Fibroblast of mammary gland (primary cell): ENCODE results near the gene EBF3.

Experiments
- DNase-seq: peaks from one replicate; pipeline ENCODE4 v3.0.0-alpha.2; 2010; ENCODE audit warnings: low read depth
- H3K4me3 ChIP-seq: 2 replicates; pipeline ENCODE4 v1.5.1; 2011; ENCODE audit warnings: low read depth, mild to moderate bottlenecking, low read length, moderate library complexity; ENCODE audit not compliant: control insufficient read depth
- CTCF ChIP-seq: conservative IDR thresholded peaks from 2 replicates; pipeline ENCODE4 v1.5.1; 2011; ENCODE audit warnings: low read depth, low read length, inconsistent platforms; ENCODE audit not compliant: control insufficient read depth, insufficient read depth

Gene EBF3

DNA sequence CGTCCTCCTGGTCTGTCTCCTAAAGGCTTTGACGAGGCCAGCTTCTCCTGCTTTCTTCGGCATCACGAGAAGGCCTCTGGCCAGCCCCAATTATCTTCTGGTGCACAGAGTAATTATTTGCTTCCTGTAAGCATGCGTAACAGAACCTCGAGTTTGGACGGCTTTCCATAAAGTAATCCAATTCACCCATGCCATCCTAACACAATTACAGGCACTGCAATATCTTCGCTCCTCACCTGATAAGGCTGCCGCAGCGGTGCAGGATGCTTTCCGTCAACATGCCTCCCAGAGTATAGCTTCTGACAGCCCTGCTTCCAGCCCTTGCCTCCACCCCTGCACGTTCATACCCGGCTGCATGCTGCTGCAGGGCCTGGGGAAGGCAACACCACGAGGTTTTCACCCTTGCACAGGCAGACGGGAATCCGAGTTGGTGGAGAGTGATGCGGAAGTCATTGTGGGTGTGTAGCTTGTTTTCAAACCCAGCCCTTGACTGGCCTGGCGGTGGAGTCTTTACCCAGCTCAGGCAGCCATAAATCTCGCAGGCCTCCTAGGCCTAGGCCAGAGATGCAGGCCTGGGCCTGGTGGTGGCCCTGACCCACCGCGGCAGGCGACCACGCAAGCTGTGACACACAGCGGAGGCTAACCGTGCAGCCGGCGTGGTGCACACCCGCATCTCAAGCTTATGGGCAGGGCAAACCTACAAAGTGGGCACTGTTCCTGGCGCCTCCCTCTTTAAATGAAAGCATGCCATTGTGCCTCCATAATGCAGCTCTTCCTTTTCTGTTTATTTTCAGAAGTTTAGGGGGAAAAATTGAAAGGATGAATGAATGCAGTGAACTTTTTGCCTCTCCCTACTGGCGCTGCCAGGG lies 12.7 kb downstream of the EBF3 start:
- H3K4me3 ChIP-seq, result no peak overlapping the region
- TF ChIP-seq CTCF, result no peak
- DNase-seq, result no peak

GRCh38 chr10:129950676-129951075 lies 13.4 kb downstream of the EBF3 start:
- TF ChIP-seq CTCF, result no peak
- peak; percentile 38 for DNase-seq
- H3K4me3 ChIP-seq, result no peak overlapping the region

DNA sequence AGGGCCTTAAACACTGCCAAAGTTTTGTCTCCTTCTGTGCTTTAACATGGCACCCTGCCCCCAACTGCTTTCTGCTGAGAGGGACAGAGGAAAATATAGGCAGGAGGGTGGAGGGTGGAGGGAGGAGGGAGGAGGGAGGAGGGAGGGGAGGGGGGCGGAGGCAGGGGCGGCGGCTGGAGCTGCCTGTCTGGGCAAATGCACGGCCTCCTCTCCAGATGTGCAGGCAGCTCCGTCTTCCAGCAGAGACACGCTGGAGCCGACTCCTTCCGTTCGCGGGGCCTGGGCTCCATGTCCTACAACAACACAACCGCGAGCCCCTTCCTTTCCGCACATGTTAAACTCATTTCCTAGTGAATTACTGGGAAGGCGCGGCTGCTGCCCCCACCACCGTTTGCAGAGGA lies 14.2 kb downstream of the EBF3 start:
- DNase-seq, result peak; percentile 67
- TF ChIP-seq CTCF, result no peak
- H3K4me3 ChIP-seq, result no peak overlapping the region

DNA sequence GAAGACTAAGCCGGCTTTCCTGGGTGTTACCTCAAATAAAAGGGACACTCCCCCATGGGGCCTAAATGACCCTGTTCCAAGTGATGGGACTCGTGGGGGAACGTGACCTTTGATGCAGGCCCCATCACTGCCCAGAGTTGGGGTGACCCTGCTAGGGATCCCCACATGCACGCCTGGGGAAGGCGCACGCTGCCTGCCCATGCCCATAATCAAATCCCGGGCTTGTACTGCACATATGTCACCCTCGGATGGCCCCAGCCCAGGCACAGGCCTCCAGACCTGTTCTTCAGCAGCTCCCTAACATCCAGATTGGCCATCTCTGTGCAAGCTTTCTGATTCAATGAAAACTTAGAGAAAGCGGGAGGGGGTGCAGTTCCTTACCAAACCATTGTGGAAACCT lies 14.7 kb downstream of the EBF3 start:
- no peak for DNase-seq
- no peak for TF ChIP-seq CTCF
- H3K4me3 ChIP-seq, result no peak overlapping the region

DNA sequence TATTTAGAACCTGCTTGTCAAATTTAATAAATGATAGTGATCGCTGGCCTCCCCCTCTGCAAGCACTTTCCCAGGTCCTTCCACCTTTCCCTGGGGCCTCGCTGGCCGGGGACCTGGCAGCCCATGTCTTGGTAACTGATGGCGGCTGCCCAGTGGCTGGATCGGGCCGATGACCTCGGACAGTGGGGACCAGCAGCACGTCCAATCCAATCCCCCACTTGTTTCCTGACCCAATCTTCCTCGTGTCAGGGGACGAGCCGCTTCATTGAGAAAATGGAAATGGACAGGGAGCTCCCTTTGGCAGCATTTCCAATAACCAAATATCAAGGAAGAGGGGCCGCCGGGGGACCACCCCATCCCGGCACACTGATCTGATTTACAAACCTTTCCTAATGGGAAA lies 17.2 kb downstream of the EBF3 start:
- TF ChIP-seq CTCF, result no peak
- H3K4me3 ChIP-seq, result no peak overlapping the region
- no peak for DNase-seq

- peak; percentile 64 for DNase-seq
- TF ChIP-seq CTCF, result no peak
- no peak overlapping the region for H3K4me3 ChIP-seq
These were observed 17.9 kb downstream of the EBF3 start for GRCh38 chr10:129945941-129946760.
